ENCODE measurements around the gene RTN1. TPM values are rescaled to one million over a fixed set of nuclear protein-coding genes. Genes with fewer than 3 reads are reported as not detected.

RTN1 gene
- total and polyA plus RNA-seq, 2 experiments from 2014 or later = 4.2 to 4.3 TPM

- Histone ChIP-seq H3K4me2 (no peak overlapping the region), H3K79me2 (replicated peaks; ENCODE audit: insufficient read depth) (no peaks in the 10 kb centered on the region), H3K36me3 (ENCODE audit: insufficient read depth) (no peaks in the 10 kb centered on the region), H3K9me2 (ENCODE audit: insufficient read depth) (no peaks in the 10 kb centered on the region), H3F3A (replicated peaks; ENCODE audit: low read depth) (no peaks in the 10 kb centered on the region), H3K27me3 (ENCODE audit: insufficient read depth) (no peaks in the 10 kb centered on the region), H2AFZ (no peak overlapping the region), H4K20me1 (replicated peaks; ENCODE audit: insufficient read depth) (no peaks in the 10 kb centered on the region), H3K4me1 (ENCODE audit: insufficient read depth) (no peaks in the 10 kb centered on the region), H3K27ac (ENCODE audit: low read depth) (no peak overlapping the region), H3K4me3 (no peak overlapping the region)
- Mint-ChIP-seq H3K9me3 (no peaks in the 10 kb centered on the region), H3K4me1 (no peaks in the 10 kb centered on the region), H3K27me3 (ENCODE audit: insufficient read depth, low read depth, poor library complexity) (no peaks in the 10 kb centered on the region), H3K36me3 (ENCODE audit: low read depth) (no peaks in the 10 kb centered on the region), H3K27ac (no peak overlapping the region), H3K4me3 (no peak overlapping the region)
- ATAC-seq = no peak
- TF ChIP-seq STAT1 (IDR thresholded peaks at IDR 0.05; ENCODE audit: unreplicated experiment) (no peak), ZNF462 (CRISPR knock-in tag; IDR thresholded peaks at IDR 0.05) (no peak), ZNF114 (CRISPR knock-in tag; IDR thresholded peaks at IDR 0.05) (no peak), POLR2AphosphoS5 (IDR thresholded peaks at IDR 0.05; ENCODE audit: low read depth) (no peak), EZH2 (IDR thresholded peaks at IDR 0.05; ENCODE audit: low read depth, unreplicated experiment) (no peak), NANOG (IDR thresholded peaks at IDR 0.05; ENCODE audit: borderline replicate concordance) (no peak)
- DNase-seq (ENCODE audit: low spot score) = no peak
Observed at GRCh38 chr14:59900556-59900955, 30.0 kb upstream of the RTN1 start.

DNA sequence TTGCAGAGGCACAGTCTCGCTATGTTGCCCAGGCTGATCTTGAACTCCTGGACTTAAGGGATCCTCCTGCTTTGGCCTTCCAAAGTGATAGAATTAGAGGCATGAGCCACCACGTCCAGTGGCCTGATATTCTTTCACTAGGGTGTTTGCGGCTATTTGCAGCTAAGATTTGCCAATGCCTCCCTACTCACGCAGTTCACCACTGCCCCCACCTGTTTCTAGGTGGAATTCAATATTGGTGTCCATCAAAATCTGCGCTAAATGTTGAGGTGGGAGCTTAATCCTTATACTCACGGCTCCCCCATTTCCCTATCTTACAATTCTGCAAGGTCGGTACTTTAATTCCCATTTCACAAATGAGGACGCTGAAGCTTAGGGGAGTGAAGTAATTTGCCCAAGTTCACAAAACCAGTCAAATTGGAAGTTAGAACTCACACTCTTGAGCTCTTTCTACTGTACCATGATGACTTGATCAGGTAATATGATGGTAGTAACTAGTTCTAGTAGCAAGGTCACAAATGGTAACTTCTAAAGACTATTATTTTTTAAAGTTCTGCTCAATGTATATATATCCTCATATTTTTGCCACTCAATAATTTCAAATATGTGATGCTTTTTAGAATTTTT lies 27.3 kb upstream of the RTN1 start:
- Mint-ChIP-seq H3K4me1 (no peaks in the 10 kb centered on the region), H3K9me3 (no peaks in the 10 kb centered on the region), H3K36me3 (ENCODE audit: low read depth) (no peaks in the 10 kb centered on the region), H3K27ac (no peak overlapping the region), H3K27me3 (ENCODE audit: insufficient read depth, low read depth, poor library complexity) (no peaks in the 10 kb centered on the region), H3K4me3 (no peak overlapping the region)
- no peaks in the 10 kb centered on the region for H3K36me3 ChIP-seq (ENCODE audit: insufficient read depth)
- no peaks in the 10 kb centered on the region for H4K20me1 ChIP-seq (replicated peaks; ENCODE audit: insufficient read depth)
- ATAC-seq (peak; percentile 90), DNase-seq (ENCODE audit: low spot score) (peak; percentile 76)
- TF ChIP-seq, protein P1, sequence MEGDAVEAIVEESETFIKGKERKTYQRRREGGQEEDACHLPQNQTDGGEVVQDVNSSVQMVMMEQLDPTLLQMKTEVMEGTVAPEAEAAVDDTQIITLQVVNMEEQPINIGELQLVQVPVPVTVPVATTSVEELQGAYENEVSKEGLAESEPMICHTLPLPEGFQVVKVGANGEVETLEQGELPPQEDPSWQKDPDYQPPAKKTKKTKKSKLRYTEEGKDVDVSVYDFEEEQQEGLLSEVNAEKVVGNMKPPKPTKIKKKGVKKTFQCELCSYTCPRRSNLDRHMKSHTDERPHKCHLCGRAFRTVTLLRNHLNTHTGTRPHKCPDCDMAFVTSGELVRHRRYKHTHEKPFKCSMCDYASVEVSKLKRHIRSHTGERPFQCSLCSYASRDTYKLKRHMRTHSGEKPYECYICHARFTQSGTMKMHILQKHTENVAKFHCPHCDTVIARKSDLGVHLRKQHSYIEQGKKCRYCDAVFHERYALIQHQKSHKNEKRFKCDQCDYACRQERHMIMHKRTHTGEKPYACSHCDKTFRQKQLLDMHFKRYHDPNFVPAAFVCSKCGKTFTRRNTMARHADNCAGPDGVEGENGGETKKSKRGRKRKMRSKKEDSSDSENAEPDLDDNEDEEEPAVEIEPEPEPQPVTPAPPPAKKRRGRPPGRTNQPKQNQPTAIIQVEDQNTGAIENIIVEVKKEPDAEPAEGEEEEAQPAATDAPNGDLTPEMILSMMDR (conservative IDR thresholded peaks at IDR 0.05; ENCODE audit: low read depth in 2 of 2) = peak; percentile 71 to 86
- no peak for TF ChIP-seq ZNF331 (CRISPR knock-in tag; IDR thresholded peaks at IDR 0.05; ENCODE audit: low read depth)
- no peaks in the 10 kb centered on the region for H3K79me2 ChIP-seq (replicated peaks; ENCODE audit: insufficient read depth)
- no peaks in the 10 kb centered on the region for H3F3A ChIP-seq (replicated peaks; ENCODE audit: low read depth)
- H3K27ac ChIP-seq (ENCODE audit: low read depth) = no peak overlapping the region
- no peaks in the 10 kb centered on the region for H3K9me2 ChIP-seq (ENCODE audit: insufficient read depth)
- no peak overlapping the region for H3K4me3 ChIP-seq
- no peak overlapping the region for H3K4me2 ChIP-seq
- H3K27me3 ChIP-seq (ENCODE audit: insufficient read depth) = no peaks in the 10 kb centered on the region
- no peak overlapping the region for H2AFZ ChIP-seq
- no peaks in the 10 kb centered on the region for H3K4me1 ChIP-seq (ENCODE audit: insufficient read depth)
